ENCODE results near the gene EHBP1.

DNA sequence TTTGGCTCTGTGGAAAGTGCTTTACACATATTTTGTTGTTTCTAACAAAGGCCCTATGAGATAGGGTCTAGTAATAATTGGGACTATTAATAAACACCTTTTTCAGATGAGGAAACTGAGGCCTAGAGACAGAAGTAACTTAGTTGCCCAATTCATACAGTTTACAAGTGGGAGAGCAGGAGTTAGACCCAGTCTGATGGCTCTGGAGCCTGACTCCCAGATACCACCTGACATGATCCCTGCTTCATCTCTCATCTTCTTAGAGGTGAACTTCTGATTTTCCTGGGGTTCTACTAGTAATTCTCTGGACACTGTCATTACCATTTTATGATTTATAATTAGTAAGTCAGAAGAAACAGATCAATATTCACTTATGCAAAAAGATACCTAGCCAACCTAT is 296.1 kb downstream of the EHBP1 start:
- TF ChIP-seq, protein P1, sequence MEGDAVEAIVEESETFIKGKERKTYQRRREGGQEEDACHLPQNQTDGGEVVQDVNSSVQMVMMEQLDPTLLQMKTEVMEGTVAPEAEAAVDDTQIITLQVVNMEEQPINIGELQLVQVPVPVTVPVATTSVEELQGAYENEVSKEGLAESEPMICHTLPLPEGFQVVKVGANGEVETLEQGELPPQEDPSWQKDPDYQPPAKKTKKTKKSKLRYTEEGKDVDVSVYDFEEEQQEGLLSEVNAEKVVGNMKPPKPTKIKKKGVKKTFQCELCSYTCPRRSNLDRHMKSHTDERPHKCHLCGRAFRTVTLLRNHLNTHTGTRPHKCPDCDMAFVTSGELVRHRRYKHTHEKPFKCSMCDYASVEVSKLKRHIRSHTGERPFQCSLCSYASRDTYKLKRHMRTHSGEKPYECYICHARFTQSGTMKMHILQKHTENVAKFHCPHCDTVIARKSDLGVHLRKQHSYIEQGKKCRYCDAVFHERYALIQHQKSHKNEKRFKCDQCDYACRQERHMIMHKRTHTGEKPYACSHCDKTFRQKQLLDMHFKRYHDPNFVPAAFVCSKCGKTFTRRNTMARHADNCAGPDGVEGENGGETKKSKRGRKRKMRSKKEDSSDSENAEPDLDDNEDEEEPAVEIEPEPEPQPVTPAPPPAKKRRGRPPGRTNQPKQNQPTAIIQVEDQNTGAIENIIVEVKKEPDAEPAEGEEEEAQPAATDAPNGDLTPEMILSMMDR (conservative IDR thresholded peaks at IDR 0.05; ENCODE audit: low read length) = no peak
- TF ChIP-seq EZH2phosphoT487 (IDR thresholded peaks at IDR 0.05; ENCODE audit: borderline replicate concordance) = no peak
